HT1080 (cell line): ENCODE results near the gene MOG. TPM values are rescaled to one million over a fixed set of nuclear protein-coding genes. Genes with fewer than 3 reads are reported as not detected.
"Not testable (repeated sequence)": the region's sequence is repeated elsewhere in the genome, so short reads cannot be mapped to it uniquely, and the experiment has no call there.

Source experiments
- DNase-seq: peaks from one replicate; pipeline ENCODE4 v3.0.0-alpha.2; 2015; ENCODE audit warnings: low read depth
- total RNA-seq: library from RNA; depleted of rRNA; stranded (reverse); fragments of >200 nt; shearing (Covaris generic); gene quantifications from 2 replicates; pipeline ENCODE4 v1.2.3, GENCODE V29; 2014

Gene MOG
- total RNA-seq, 1 experiment from 2014 or later, result not detected

DNA sequence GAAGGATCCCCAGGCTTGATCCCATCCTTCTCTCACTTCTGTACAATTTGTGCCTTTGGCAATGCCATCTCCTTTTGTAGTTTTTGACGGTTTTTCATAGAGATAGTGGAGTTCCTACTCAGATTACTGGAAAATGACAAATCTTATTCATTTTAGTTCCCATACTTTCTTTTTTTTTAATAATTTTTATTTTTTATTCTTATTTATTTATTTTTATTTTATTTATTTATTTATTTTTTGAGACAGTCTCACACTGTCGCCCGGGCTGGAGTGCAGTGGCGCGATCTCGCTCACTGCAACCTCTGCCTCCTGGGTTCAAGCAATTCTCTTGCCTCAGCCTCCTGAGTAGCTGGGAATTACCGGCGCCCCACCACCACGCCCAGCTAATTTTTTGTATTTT is 19.6 kb upstream of the MOG start:
- no peak for DNase-seq

DNA sequence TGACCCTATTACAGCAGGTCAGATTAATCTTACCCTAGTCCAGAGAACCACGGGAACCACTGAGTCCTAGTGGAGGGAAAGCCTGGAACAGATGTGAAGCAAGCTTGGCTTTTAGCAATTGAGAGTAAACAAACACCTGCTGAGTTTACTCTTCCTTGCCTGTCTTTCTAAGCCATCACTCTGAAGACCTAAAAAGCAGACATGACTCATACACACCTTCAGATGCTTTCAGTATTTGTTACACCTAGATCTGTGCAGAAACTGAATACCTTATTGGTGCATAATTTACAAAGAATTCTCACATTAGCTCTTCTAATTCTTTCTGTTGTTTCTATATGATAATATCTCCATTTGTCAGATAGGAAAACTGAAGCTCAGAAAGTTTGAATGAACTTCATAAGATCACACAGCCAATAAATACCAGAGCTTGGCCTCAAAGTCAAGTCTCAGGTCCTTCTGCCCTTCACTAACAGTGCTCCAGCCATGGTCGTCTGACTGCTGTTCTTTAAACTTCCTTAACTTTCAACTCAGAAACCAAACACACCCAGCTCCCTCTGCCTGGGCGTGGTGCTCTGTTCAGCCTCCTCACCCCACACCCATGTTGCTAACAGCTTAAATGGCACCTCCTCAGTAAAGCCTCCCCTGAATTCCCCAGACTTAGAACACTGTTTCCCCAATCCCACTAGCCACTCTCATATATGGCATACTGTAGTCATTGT is 15.3 kb upstream of the MOG start:
- no peak for DNase-seq

DNA sequence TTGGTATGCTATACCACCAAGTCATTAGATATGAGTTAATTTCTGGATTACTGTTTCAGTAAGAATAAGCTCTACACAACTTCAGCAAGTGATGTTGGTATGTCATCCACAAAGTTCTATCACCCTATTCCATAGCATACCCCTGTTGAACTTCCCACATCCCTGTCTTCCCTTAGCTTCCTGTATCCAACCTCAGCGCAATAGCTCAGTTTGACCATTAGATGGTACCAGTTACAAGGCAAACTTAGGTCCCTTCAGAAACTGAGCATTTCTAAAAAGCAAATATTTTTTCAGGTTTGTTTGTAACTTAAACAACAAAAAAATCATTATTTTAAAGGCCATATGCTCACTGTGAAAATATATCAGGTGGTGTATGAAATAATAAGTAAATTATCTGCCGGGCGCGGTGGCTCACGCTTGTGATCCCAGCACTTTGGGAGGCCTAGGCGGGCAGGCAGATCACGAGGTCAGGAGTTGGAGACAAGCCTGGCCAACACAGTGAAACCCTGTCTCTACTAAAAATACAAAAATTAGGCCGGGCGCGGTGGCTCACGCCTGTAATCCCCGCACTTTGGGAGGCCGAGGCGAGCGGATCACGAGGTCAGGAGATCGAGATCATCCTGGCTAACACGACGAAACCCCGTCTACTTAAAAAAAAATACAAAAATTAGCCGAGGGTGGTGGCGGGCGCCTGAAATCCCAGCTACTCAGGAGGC is 8.8 kb upstream of the MOG start:
- peak; percentile 36 for DNase-seq

DNA sequence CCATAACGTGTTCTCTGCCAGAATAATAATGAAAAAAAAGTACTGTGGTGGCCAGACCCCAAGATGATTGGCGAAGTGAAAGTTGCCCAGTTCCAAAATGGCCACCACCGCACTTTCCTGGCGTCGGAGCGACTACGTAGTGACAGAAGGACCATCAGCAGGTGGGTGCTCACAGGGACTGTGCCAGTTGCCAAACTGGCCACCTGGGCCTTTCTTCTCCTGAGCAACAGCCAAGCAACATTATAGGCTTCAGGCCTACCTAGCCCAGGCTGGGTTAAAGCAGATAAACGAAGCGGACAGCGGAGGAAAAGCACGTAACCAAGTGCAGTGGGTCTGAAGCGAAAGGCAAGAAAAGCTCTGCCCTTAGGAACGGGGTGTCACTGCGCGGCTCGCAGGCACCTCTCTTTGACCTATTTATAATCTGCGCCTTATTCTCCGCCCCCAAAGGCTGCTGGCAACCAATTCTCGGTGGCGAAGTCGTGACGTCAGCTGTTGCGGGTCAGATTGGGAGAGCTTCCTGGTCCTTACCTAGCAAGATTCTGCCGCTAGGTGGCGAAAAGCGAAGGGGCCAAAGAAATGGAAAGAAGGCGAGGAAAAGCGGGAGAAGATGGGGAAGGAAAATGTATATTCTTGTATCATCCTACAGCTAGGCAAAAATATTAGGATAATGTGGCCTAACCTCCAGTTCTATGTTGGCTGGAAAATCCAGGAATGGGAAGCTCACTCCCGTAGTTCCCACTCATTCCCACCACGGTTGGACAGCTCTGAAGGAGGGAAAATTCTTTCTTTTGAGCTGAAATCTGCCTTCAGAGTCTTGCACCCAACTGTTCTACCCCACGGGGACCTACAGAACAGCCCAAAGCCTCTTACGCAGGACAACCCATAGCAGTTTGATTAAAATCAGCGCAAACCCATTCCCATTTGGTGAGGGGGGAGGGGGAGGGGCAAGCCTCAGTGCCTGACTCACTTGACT is 6.9 kb upstream of the MOG start:
- DNase-seq, result peak; percentile 93

DNA sequence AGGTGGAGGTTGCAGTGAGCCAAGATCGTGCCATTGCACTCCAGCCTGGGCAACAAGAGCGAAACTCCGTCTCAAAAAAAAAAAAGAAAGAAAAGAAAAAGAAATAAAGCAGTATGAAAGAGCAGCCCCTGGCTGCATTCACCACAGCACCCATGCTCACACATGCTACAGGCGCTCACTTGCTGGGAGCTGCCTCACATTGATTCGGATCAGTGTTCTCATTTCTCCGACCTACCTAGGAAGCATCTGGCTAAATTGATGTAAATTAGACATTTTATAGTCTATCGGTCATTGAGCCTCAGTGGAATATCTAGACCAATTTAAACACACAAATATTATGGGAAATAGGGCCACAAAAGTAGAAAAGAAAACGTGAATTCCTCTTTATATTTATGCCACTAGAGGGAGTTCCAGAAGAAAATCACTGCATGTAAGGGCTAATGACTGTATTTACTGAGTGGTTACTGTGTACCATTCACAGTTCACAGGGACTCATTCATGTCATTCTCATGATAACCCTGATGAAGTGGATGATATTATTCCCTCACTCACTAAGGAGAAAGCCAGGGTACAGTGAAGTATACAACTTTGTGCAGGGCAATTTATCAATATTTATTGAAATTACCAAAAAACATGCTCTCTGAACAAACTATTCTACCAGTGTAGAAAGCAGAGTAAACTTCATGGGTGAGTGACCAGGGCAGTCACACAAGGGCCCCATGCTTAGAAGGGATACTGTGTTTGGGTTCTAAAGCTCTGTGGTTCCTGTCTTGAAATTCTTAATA is 5.3 kb upstream of the MOG start:
- no peak for DNase-seq

GRCh38 chr6:29652198-29652584 is 4.7 kb upstream of the MOG start:
- DNase-seq, result no peak

GRCh38 chr6:29653452-29654038 is 3.3 kb upstream of the MOG start:
- DNase-seq, result no peak

DNA sequence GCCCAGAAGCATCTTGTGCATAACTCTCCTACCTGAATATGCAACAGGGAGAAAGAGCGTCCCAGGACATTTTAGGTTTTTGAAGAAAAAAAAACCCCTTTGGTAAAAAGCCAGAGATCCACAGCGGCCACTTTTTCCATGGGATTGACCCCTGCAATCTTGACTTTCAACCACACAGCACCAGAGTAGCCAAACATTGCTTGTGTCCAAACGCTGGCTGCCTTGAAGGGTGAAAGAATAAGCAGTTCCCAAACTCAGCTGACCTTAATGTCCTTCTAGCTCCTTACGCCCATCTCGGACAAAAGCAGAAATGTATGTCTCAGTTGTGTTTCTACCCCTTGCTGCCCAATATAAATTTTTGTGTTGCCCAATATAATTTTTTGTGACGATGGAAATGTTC is 1.2 kb upstream of the MOG start:
- no peak for DNase-seq

DNA sequence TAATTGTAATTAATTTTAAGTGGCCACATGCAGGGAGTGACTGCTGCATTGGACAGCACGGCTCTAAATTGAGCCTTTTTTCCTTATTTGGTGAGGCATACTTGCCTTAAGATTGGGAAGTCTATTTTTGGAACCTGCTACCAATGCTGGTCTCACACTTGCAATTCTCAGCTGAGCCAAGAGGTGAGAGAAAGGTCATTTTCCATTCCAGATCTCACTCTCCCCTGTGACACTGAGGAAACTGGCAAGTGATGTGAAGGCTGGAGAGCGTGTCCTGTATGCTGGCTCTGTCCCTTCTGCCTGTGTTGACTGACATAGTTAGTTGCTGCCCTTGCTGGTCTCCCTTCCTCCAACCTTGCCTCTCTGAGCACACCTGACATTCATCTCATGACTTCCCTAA is 735 bp upstream of the MOG start:
- no peak for DNase-seq

DNA sequence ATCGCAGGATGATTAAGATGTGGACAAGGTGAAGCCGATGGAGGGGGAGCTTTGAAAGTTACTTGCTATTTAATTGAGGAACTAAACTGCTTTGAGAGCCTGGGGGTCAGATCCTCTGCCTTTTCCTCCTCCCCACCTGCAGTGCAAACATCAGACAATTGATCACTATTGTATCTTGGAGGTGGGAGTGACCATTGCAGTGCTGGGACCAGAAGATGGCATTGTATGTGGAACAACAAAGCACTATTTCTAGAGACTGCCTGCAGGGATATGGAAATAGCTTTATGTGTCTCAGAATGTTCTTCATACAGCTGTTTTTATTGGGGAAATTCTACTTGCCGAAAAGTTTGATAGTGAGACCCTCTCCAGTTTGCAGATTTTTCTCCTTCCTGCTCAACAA is 4.2 kb downstream of the MOG start:
- no peak for DNase-seq

GRCh38 chr6:29661502-29662141 is 4.7 kb downstream of the MOG start:
- not testable (repeated sequence) for DNase-seq

- no peak for DNase-seq
Observed at GRCh38 chr6:29663300-29664042, 6.6 kb downstream of the MOG start.

- no peak for DNase-seq
Observed at GRCh38 chr6:29665942-29666825, 9.3 kb downstream of the MOG start.

DNA sequence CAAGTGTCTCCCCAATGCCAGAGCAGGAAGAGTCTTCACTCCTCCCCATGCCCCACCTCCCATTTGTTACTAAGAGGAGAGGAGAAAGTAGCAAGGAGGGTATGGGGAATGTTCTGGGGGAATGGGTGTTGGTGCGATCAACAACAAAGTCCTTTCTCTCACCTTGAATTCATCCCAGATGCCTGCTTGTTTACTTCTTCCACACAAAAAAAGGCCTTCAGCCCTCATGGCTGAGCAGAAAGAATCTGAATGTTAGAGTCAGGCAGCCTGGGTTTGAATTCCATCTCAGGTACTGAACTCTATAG is 9.9 kb downstream of the MOG start:
- DNase-seq, result no peak

DNA sequence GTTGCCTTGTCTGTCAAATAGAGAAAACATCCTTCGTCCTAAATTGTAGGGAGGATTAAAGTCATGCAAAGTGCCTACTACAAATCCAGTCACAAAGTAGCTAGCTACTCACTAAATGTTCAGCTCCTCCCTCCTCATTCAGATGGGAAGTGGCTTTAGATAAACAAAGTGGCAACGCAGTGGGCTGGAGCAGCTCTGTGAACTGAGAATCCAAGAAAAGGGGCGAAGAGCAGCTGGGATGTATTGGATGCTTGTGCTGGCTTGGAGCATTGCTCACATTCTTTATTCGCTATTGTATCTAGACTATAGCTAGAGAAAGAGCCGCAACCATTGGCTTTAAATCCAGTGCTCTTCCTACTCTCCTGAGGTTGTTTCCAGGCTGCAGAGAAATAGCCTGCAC is 10.3 kb downstream of the MOG start:
- no peak for DNase-seq

DNA sequence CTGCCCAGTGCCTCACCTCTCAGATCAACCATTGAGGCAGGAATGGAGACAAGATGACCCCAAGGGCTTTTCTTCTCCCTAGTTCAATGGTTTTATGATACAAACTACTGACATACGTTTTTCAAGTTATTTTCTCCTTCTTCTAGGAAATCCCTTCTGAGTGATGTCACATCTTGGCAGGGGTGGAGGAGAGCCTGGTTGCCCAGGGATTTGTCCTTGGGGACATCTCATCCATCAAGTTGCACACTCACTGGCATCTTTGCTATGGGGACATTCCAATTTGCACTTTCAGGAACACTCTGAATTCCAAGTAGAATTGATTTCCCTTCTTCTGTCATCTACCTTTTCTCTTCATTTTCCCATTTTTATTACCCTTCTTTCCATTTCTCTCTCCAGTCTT is 14.1 kb downstream of the MOG start:
- no peak for DNase-seq

- DNase-seq, result not testable (repeated sequence)
Observed at GRCh38 chr6:29672116-29672515, 15.2 kb downstream of the MOG start.

DNA sequence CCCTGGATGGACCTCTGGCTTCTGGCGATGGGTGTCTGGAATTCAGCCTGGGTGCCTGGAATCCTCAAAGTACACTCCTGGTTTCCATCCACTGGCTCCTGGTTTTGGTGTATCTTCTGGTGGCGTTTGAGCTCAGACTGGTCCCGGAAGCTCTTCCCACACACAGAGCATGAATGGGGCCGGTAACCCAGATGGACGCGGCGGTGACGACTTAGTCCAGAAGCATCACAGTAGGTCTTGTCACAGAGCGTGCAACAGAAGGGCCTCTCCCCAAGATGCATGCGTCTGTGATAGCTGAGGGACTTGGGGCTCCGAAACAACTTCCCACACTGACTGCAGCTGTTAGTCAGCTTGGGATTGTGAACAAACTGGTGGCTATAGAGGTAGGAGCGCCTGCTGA is 16.3 kb downstream of the MOG start:
- no peak for DNase-seq

DNA sequence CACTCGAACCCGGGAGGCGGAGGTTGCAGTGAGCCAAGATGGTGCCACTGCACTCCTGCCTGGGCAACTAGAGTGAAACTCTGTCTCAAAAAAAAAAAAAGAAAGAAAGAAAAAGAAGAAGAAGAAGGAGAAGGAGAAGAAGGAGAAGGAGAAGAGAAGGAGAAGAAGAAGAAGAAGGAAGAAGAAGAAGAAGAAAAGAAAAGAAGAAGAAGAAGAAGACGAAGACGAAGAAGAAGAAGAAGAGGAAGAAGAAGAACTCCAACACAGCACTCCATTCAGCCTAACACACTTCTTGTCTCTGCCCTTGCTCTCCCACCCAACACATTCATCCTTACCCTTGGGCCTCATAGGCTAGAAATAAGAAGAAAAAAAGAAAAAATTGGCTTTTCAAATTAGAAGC is 17.1 kb downstream of the MOG start:
- DNase-seq, result no peak
